A549 (cell line): ENCODE data around the gene ATOSB. TPM values are rescaled to one million over a fixed set of nuclear protein-coding genes. Genes with fewer than 3 reads are reported as not detected.

Source experiments
- ATAC-seq, 2 experiments: fragments of 200-7000 bp in 1 of 2; fragments of >200 bp in 1 of 2; cut with Nextera tagmentation in 1 of 2; cut with Tn5 transposase in 1 of 2; 3 replicates each; pipeline versions ENCODE4 v1.8.0 to v1.9.1; 2018 to 2020; ENCODE audit warnings: mild to moderate bottlenecking in 1 of 2, moderate library complexity in 1 of 2
- CTCF ChIA-PET: fragments of 300-600 bp; sonication (Branson Sonifier 250); formaldehyde crosslinking; extraction: SDS; loops from one replicate; lab custom pipeline; 2021; ENCODE audit warnings: antibody characterized with exemption, inconsistent platforms; lab: Yijun Ruan, JAX
- POLR2A ChIA-PET: fragments of 350-600 bp; formaldehyde crosslinking; extraction: SDS; loops from one replicate; lab custom pipeline; 2021; ENCODE audit warnings: antibody characterized with exemption, inconsistent platforms; lab: Yijun Ruan, JAX
- DNase-seq, 2 experiments: peaks; one replicate each; pipeline versions ENCODE4 v3.0.0 to v3.0.0-alpha.2; 2011 to 2016; ENCODE audit warnings: low read depth in 1 of 2, low spot score in 1 of 2
- FAIRE-seq: peaks from 2 replicates; lab custom pipeline; 2011; peaks lifted over from hg19 to GRCh38; lab: Jason Lieb, UNC
- H3K27ac ChIP-seq, 2 experiments: fragments of >200 bp; sonication (Bioruptor Twin); formaldehyde crosslinking; 3 replicates each; pipeline ENCODE4 v1.5.1; 2016 to 2017
- H3K4me1 ChIP-seq: fragments of >200 bp; sonication (Bioruptor Twin); formaldehyde crosslinking; 3 replicates; pipeline ENCODE4 v1.6.1; 2016
- H3K4me2 ChIP-seq: fragments of >200 bp; sonication (Bioruptor Twin); formaldehyde crosslinking; 3 replicates; pipeline ENCODE4 v1.6.1; 2016
- H3K4me3 ChIP-seq: fragments of >200 bp; sonication (Bioruptor Twin); formaldehyde crosslinking; 3 replicates; pipeline ENCODE4 v1.5.1; 2016
- H3K9me3 ChIP-seq: fragments of >200 bp; sonication (Bioruptor Twin); formaldehyde crosslinking; 3 replicates; pipeline ENCODE4 v1.6.1; 2016
- ATOH8 ChIP-seq: fragments of 250-450 bp; sonication (Bioruptor Pico); IDR thresholded peaks from 2 replicates; pipeline ENCODE4 v1.5.0; 2020; ENCODE audit warnings: low read depth, mild to moderate bottlenecking, moderate library complexity
- BCL3 ChIP-seq: fragments of >200 bp; sonication (Bioruptor Twin); formaldehyde crosslinking; IDR thresholded peaks from 3 replicates; pipeline ENCODE4 v1.6.1; 2016
- CBX2 ChIP-seq: fragments of 200-600 bp; sonication (generic); IDR thresholded peaks from 2 replicates; pipeline ENCODE4 v1.6.1; 2016; ENCODE audit warnings: low read depth, mild to moderate bottlenecking, borderline replicate concordance
- CHD2 ChIP-seq: fragments of 150-350 bp; IDR thresholded peaks from 2 replicates; pipeline ENCODE4 v1.6.1; 2014; ENCODE audit warnings: low read length; ENCODE audit not compliant: partially characterized antibody
- CHD4 ChIP-seq: fragments of 200-600 bp; sonication (generic); IDR thresholded peaks from 2 replicates; pipeline ENCODE4 v1.6.1; 2016; ENCODE audit warnings: antibody characterized with exemption, mild to moderate bottlenecking, borderline replicate concordance
- EHF ChIP-seq: fragments of 250-450 bp; sonication (Bioruptor Pico); IDR thresholded peaks from 2 replicates; pipeline ENCODE4 v1.5.0; 2020; ENCODE audit warnings: mild to moderate bottlenecking
- ESRRA ChIP-seq: fragments of 150-350 bp; IDR thresholded peaks from 2 replicates; pipeline ENCODE4 v1.6.1; 2014; ENCODE audit warnings: mild to moderate bottlenecking, low read length, borderline replicate concordance
- FOXS1 ChIP-seq: fragments of 250-450 bp; sonication (Bioruptor Pico); IDR thresholded peaks from 2 replicates; pipeline ENCODE4 v1.5.0; 2020; ENCODE audit warnings: mild to moderate bottlenecking, moderate library complexity
- HEYL ChIP-seq: fragments of 250-450 bp; sonication (Bioruptor Pico); IDR thresholded peaks from 2 replicates; pipeline ENCODE4 v1.8.0; 2021; ENCODE audit warnings: mild to moderate bottlenecking, moderate library complexity
- HOXB13 ChIP-seq: fragments of 250-450 bp; sonication (Bioruptor Pico); IDR thresholded peaks from 2 replicates; pipeline ENCODE4 v1.5.0; 2020; ENCODE audit warnings: low read depth, mild to moderate bottlenecking, moderate library complexity
- JUNB ChIP-seq: fragments of >200 bp; sonication (Bioruptor Twin); formaldehyde crosslinking; IDR thresholded peaks from 2 replicates; pipeline ENCODE4 v1.6.1; 2016
- KDM1A ChIP-seq: fragments of 200-600 bp; sonication (generic); IDR thresholded peaks from 2 replicates; pipeline ENCODE4 v1.6.1; 2016; ENCODE audit warnings: low read depth, mild to moderate bottlenecking
- KDM5A ChIP-seq: fragments of 200-600 bp; sonication (generic); IDR thresholded peaks from 2 replicates; pipeline ENCODE4 v1.6.1; 2016; ENCODE audit warnings: antibody characterized with exemption, mild to moderate bottlenecking
- MYC ChIP-seq: IDR thresholded peaks from 2 replicates; pipeline ENCODE4 v1.6.1; 2012; ENCODE audit warnings: mild to moderate bottlenecking, inconsistent platforms, low read length, improper control_type of control experiment, borderline replicate concordance
- SREBF2 ChIP-seq: fragments of 450-650 bp; IDR thresholded peaks from 2 replicates; pipeline ENCODE4 v1.6.1; 2014; ENCODE audit warnings: mild to moderate bottlenecking, moderate library complexity
- ZNF302 ChIP-seq: fragments of 250-450 bp; sonication (Bioruptor Pico); IDR thresholded peaks from 2 replicates; pipeline ENCODE4 v1.9.0; 2021; ENCODE audit warnings: inconsistent platforms, mild to moderate bottlenecking, moderate library complexity
- ZSCAN20 ChIP-seq: fragments of 250-450 bp; sonication (Bioruptor Pico); IDR thresholded peaks from 2 replicates; pipeline ENCODE4 v1.8.0; 2022; ENCODE audit warnings: mild to moderate bottlenecking, moderate library complexity
- WGBS: methylation state at CpG from one replicate; pipeline ENCODE4 v1.1.6; 2017; ENCODE audit errors: missing lambda C conversion rate; 5-methylcytosine and 5-hydroxymethylcytosine counted together
- polyA plus RNA-seq, 4 experiments: library from polyadenylated mRNA; depleted of rRNA in 3 of 4; stranded (reverse); fragments of >200 nt; fragmentation: RNase III in 1 of 4; extraction: RNeasy Plus Mini Kit Qiagen cat#74134 plus additional on column Dnase treatment in 1 of 4; gene quantifications; 2 replicates in 3 of 4; 3 replicates in 1 of 4; pipeline ENCODE4 v1.2.3, GENCODE V29; 2011 to 2017
- TF ChIP-seq, protein P1 (sequence below): IDR thresholded peaks from 2 replicates; pipeline ENCODE4 v1.6.1; 2012; ENCODE audit warnings: low read depth, borderline replicate concordance
- TF ChIP-seq, protein P2 (sequence below): fragments of 450-650 bp; IDR thresholded peaks from 2 replicates; pipeline ENCODE4 v1.6.1; 2014; ENCODE audit warnings: antibody characterized with exemption

The ATOSB gene
- polyA plus RNA-seq, 2 of the 4 experiments (the other 2 are of a cell fraction), result 11.8 to 14.0 TPM

- DNase-seq (no peak), FAIRE-seq (no peak), ATAC-seq (no peak)
- Histone ChIP-seq H3K9me3 (no peaks in the 10 kb centered on the region), H3K4me3 (no peak overlapping the region)
- 94% methylated on average over 4 of the region's 4 CpGs for WGBS
- TF ChIP-seq KDM1A (no peak), ZSCAN20 (no peak), HEYL (CRISPR knock-in tag) (no peak), EHF (no peak), CHD2 (no peak), HOXB13 (CRISPR knock-in tag) (no peak), ATOH8 (CRISPR knock-in tag) (no peak), ESRRA (no peak), CBX2 (no peak)
- TF ChIP-seq, protein P1, sequence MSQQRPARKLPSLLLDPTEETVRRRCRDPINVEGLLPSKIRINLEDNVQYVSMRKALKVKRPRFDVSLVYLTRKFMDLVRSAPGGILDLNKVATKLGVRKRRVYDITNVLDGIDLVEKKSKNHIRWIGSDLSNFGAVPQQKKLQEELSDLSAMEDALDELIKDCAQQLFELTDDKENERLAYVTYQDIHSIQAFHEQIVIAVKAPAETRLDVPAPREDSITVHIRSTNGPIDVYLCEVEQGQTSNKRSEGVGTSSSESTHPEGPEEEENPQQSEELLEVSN, result no peak
- TF ChIP-seq, all 56 proteins: peak for 0
- CTCF ChIA-PET, result interaction anchor here (0.9 to 7.7 kb wide), 2 partner anchors 10 to 19 kb away, joined by 3 to 99 read pairs; partner anchors contain the start of gene PIGO
- H3K27ac ChIP-seq, result no peak overlapping the region
- POLR2A ChIA-PET, result no interaction called here
- no peak overlapping the region for H3K4me2 ChIP-seq
- H3K4me1 ChIP-seq, result peaks cover 15% of the 10 kb centered on the region
Observed at GRCh38 chr9:35075358-35075757, 40.3 kb downstream of the ATOSB start.

GRCh38 chr9:35074791-35075190, 40.9 kb downstream of the ATOSB start:
- Histone ChIP-seq H3K4me1 (peaks cover 21% of the 10 kb centered on the region), H3K4me3 (no peak overlapping the region), H3K27ac (no peak overlapping the region), H3K9me3 (no peaks in the 10 kb centered on the region), H3K4me2 (no peak overlapping the region)
- TF ChIP-seq CHD2, result no peak
- TF ChIP-seq MYC, result no peak
- TF ChIP-seq HOXB13 (CRISPR knock-in tag), result no peak
- POLR2A ChIA-PET, result no interaction called here
- no peak for ATAC-seq
- FAIRE-seq, result no peak
- 90% methylated on average over 8 of the region's 8 CpGs for WGBS
- no peak for DNase-seq
- CTCF ChIA-PET, result interaction anchor here (0.9 to 7.7 kb wide), 2 partner anchors 10 to 20 kb away, joined by 3 to 99 read pairs; partner anchors contain the start of gene PIGO

DNA sequence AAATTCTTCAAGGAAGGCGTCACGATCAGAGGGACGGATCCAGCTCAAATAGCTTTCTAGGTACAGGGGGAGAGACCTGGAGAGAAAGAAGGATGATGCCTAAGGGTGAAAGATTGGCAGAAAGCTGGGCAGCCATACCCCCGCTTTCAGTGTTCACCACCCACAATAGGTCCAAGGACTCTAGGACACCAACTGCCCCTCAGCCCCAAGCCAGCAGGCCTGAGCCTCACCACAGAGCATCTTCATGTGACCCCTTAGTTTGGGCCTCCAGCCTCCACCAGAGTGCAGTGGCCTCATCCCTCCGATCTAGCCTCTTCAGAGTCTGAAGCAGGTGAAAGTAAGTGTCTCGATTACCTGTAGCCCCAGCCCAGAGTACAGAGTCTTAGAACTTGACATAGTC, 41.5 kb downstream of the ATOSB start:
- FAIRE-seq (no peak), ATAC-seq (no peak), DNase-seq (no peak)
- Histone ChIP-seq H3K4me2 (no peak overlapping the region), H3K4me1 (peaks cover 27% of the 10 kb centered on the region), H3K9me3 (no peaks in the 10 kb centered on the region), H3K4me3 (no peak overlapping the region), H3K27ac (no peak overlapping the region)
- TF ChIP-seq CHD4 (no peak), ESRRA (no peak)
- TF ChIP-seq, protein P1, result no peak
- 96% methylated on average over 6 of the region's 6 CpGs for WGBS
- ChIA-PET CTCF (interaction anchor here (7.7 kb wide), 1 partner anchor 20 kb away, joined by 99 read pairs; the partner anchor contains the start of gene PIGO), POLR2A (no interaction called here)

- Histone ChIP-seq H3K27ac (peak overlapping the region; percentile 21 to 72), H3K4me2 (peak overlapping the region; percentile 45), H3K4me3 (no peak overlapping the region), H3K4me1 (peaks cover 30% of the 10 kb centered on the region), H3K9me3 (no peaks in the 10 kb centered on the region)
- DNase-seq (no peak), ATAC-seq (no peak), FAIRE-seq (no peak)
- ChIA-PET POLR2A (no interaction called here), CTCF (interaction anchor here (3.8 kb wide), 1 partner anchor 22 kb away, joined by 18 read pairs; no protein-coding TSS in a partner anchor)
- TF ChIP-seq ZNF302 (CRISPR knock-in tag), result no peak
- no peak for TF ChIP-seq FOXS1 (CRISPR knock-in tag)
- no peak for TF ChIP-seq SREBF2
- TF ChIP-seq BCL3, result no peak
- no peak for TF ChIP-seq KDM5A
- no peak for TF ChIP-seq JUNB
- TF ChIP-seq, protein P2, sequence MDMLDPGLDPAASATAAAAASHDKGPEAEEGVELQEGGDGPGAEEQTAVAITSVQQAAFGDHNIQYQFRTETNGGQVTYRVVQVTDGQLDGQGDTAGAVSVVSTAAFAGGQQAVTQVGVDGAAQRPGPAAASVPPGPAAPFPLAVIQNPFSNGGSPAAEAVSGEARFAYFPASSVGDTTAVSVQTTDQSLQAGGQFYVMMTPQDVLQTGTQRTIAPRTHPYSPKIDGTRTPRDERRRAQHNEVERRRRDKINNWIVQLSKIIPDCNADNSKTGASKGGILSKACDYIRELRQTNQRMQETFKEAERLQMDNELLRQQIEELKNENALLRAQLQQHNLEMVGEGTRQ, result no peak
- 96% methylated on average over 2 of the region's 2 CpGs for WGBS
Observed at GRCh38 chr9:35073279-35073612, 42.4 kb downstream of the ATOSB start.
